PC-3 (cell line): ENCODE data around the gene ELOVL5. TPM values are rescaled to one million over a fixed set of nuclear protein-coding genes. Genes with fewer than 3 reads are reported as not detected.

Source experiments
- ATAC-seq: fragments of 200-7000 bp; cut with Tn5 transposase; 2 replicates; pipeline ENCODE4 v1.9.1; 2020; ENCODE audit warnings: mild to moderate bottlenecking, moderate library complexity
- BruUV-seq: library from RNA; stranded (reverse); fragments of 400-500 nt; replicated peaks from 2 replicates; lab custom pipeline; 2021; lab: Mats Ljungman, UMichigan
- CTCF ChIA-PET: fragments of 300-600 bp; sonication (Branson Sonifier 250); formaldehyde crosslinking; loops from one replicate; lab custom pipeline; 2022; ENCODE audit warnings: antibody characterized with exemption; lab: Charles Lee
- POLR2A ChIA-PET: fragments of 300-600 bp; sonication (Branson Sonifier 250); formaldehyde crosslinking; loops from one replicate; lab custom pipeline; 2022; ENCODE audit warnings: antibody characterized with exemption; ENCODE audit not compliant: unreplicated experiment; lab: Charles Lee
- DNase-seq: peaks from one replicate; pipeline ENCODE4 v3.0.0-alpha.2; 2015
- H2AFZ ChIP-seq: fragments of 300-600 bp; sonication (generic); 2 replicates; pipeline ENCODE4 v1.6.0; 2016; ENCODE audit warnings: antibody characterized with exemption, low read length
- H3F3A ChIP-seq: fragments of 300-600 bp; sonication (generic); one replicate; pipeline ENCODE4 v1.6.0; 2017; ENCODE audit warnings: antibody characterized with exemption, low read length, control low read depth, mild to moderate bottlenecking; ENCODE audit not compliant: unreplicated experiment
- H3K27ac ChIP-seq: fragments of 300-600 bp; sonication (generic); 2 replicates; pipeline ENCODE4 v1.5.1; 2016; ENCODE audit warnings: mild to moderate bottlenecking, low read length
- H3K27me3 ChIP-seq: fragments of 300-600 bp; sonication (generic); 2 replicates; pipeline ENCODE4 v1.6.1; 2016; ENCODE audit warnings: low read length, mixed read lengths
- H3K36me3 ChIP-seq: fragments of 300-600 bp; sonication (generic); 2 replicates; pipeline ENCODE4 v1.6.1; 2016; ENCODE audit warnings: low read depth, mixed run types, low read length, mixed read lengths
- H3K4me1 ChIP-seq: fragments of 300-600 bp; sonication (generic); 2 replicates; pipeline ENCODE4 v1.5.1; 2016; ENCODE audit warnings: low read length; ENCODE audit not compliant: insufficient read depth
- H3K4me2 ChIP-seq: fragments of 300-600 bp; sonication (generic); 2 replicates; pipeline ENCODE4 v1.6.0; 2016; ENCODE audit warnings: low read length
- H3K4me3 ChIP-seq: fragments of 300-600 bp; sonication (generic); 2 replicates; pipeline ENCODE4 v1.5.1; 2016; ENCODE audit warnings: mild to moderate bottlenecking, low read length, mixed read lengths
- H3K79me2 ChIP-seq: fragments of 300-600 bp; sonication (generic); 2 replicates; pipeline ENCODE4 v1.6.1; 2017; ENCODE audit warnings: low read length, mixed read lengths
- H3K9ac ChIP-seq: fragments of 300-600 bp; sonication (generic); 2 replicates; pipeline ENCODE4 v1.6.0; 2016; ENCODE audit warnings: mild to moderate bottlenecking, low read length
- H3K9me2 ChIP-seq: fragments of 300-600 bp; sonication (generic); replicated peaks from 2 replicates; pipeline ENCODE4 v1.6.1; 2016; ENCODE audit warnings: mixed run types, low read length, mixed read lengths
- H3K9me3 ChIP-seq: fragments of 300-600 bp; sonication (generic); 2 replicates; pipeline ENCODE4 v1.6.1; 2016; ENCODE audit warnings: low read length, mixed read lengths
- H4K20me1 ChIP-seq: fragments of 300-600 bp; sonication (generic); 2 replicates; pipeline ENCODE4 v1.6.1; 2016; ENCODE audit warnings: low read length, mixed read lengths
- EZH2 ChIP-seq: fragments of 300-600 bp; sonication (generic); IDR thresholded peaks from one replicate; pipeline ENCODE4 v1.6.1; 2017; ENCODE audit warnings: antibody characterized with exemption, mild to moderate bottlenecking, low read length; ENCODE audit not compliant: unreplicated experiment
- EZH2phosphoT487 ChIP-seq: fragments of 300-600 bp; sonication (generic); IDR thresholded peaks from 2 replicates; pipeline ENCODE4 v1.6.1; 2018; ENCODE audit warnings: mild to moderate bottlenecking, antibody characterized with exemption, low read length, borderline replicate concordance
- intact Hi-C: fragments of 100-400 bp; cut with micrococcal nuclease; formaldehyde crosslinking; loops from 2 replicates; pipeline ENCODE4 v1.9.0; 2023
- total RNA-seq: library from RNA; depleted of rRNA; stranded (reverse); fragments of >200 nt; gene quantifications from 2 replicates; pipeline ENCODE4 v1.2.3, GENCODE V29; 2014
- TF ChIP-seq, protein P1 (sequence below): fragments of 300-600 bp; sonication (generic); conservative IDR thresholded peaks from 2 replicates; pipeline ENCODE4 v1.5.1; 2017; ENCODE audit warnings: antibody characterized with exemption, low read depth, mild to moderate bottlenecking, low read length

Gene ELOVL5
- total RNA-seq, 1 experiment from 2014 or later: 62.7 TPM

DNA sequence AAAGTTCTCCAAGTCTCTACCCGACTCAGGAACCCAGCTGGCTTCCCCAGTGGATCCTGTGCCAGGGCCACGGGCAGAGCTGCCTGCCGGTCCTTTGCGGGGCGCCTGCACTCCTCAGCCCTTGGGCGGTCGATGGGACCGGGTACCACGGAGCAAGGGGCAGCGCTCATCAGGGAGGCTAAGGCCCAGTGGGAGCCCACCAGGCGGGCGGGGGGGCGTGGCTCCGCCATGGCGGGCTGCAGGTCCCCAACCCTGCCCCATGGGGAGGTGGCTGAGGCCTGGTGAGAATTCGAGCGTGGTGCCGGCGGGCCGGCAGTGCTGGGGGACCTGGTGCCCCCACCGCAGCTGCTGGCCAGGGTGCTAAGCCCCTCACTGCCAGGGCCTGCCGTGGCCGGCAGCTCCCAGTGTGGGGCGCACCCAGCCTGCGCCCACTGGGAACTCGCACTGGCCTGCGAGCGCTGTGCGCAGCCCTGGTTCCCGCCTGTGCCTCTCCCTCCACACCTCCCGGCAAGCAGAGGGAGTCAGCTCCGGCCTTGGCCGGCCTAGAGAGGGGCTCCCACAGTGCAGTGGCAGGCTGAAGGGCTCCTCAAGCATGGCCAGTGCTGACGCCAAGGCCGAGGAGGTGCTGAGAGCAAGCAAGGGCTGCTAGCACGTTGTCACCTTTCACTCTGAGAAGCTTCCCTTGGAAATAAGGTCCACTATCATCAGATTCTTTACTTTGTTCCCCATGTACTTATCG is 14.8 kb upstream of the ELOVL5 start:
- ChIA-PET POLR2A (no interaction called here), CTCF (no interaction called here)
- Histone ChIP-seq H3K9ac (no peak overlapping the region), H3K4me1 (peaks cover 30% of the 10 kb centered on the region), H3K27me3 (no peaks in the 10 kb centered on the region), H3K4me2 (no peak overlapping the region), H3K27ac (no peak overlapping the region), H3K4me3 (no peak overlapping the region), H3F3A (no peaks in the 10 kb centered on the region), H4K20me1 (no peaks in the 10 kb centered on the region), H3K9me3 (no peaks in the 10 kb centered on the region), H3K9me2 (no peaks in the 10 kb centered on the region), H3K36me3 (no peaks in the 10 kb centered on the region), H3K79me2 (no peaks in the 10 kb centered on the region), H2AFZ (no peak overlapping the region)
- no TSS peak for BruUV-seq
- intact Hi-C loops: no loop called here
- TF ChIP-seq EZH2 (no peak), EZH2phosphoT487 (no peak)
- TF ChIP-seq, protein P1, sequence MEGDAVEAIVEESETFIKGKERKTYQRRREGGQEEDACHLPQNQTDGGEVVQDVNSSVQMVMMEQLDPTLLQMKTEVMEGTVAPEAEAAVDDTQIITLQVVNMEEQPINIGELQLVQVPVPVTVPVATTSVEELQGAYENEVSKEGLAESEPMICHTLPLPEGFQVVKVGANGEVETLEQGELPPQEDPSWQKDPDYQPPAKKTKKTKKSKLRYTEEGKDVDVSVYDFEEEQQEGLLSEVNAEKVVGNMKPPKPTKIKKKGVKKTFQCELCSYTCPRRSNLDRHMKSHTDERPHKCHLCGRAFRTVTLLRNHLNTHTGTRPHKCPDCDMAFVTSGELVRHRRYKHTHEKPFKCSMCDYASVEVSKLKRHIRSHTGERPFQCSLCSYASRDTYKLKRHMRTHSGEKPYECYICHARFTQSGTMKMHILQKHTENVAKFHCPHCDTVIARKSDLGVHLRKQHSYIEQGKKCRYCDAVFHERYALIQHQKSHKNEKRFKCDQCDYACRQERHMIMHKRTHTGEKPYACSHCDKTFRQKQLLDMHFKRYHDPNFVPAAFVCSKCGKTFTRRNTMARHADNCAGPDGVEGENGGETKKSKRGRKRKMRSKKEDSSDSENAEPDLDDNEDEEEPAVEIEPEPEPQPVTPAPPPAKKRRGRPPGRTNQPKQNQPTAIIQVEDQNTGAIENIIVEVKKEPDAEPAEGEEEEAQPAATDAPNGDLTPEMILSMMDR: no peak
- DNase-seq (no peak), ATAC-seq (no peak)

DNA sequence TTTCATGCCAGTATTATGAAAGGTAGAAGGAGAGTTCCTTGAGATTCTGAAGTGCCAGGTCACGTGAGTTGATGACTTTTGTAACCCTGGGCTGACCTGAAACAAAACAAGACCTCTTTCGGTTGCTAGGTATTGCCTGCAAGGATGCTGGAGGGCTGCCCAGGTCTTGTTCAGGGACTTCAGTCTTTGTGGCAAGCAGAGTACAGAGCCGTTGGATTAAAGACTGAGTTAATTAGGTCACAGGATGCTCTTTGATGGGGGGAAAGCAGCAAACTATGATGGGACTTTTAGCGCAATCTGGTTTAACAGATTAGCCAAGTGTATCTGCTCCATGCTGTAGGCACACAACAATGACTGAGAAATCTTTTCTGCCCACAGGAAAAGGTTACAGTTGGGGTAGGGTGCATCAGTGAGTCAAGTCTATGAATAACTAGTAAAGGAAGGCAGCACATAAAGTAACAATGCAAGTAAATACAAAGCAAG is 12.8 kb upstream of the ELOVL5 start:
- intact Hi-C loops: no loop called here
- no peaks in the 10 kb centered on the region for H3K36me3 ChIP-seq
- DNase-seq (peak; percentile 55), ATAC-seq (peak; percentile 10; the same call in 1 of the 2 replicates)
- TF ChIP-seq, protein P1: no peak
- no peaks in the 10 kb centered on the region for H3K9me2 ChIP-seq
- H3K79me2 ChIP-seq: no peaks in the 10 kb centered on the region
- POLR2A ChIA-PET: no interaction called here
- CTCF ChIA-PET: no interaction called here
- no peaks in the 10 kb centered on the region for H3K9me3 ChIP-seq
- no peak overlapping the region for H3K4me2 ChIP-seq
- 0 out of 2 replicates have a peak overlapping the region, but pooled peaks have one; percentile 10 for H3K27ac ChIP-seq
- H2AFZ ChIP-seq: 0 out of 2 replicates have a peak overlapping the region, but pooled peaks have one; percentile 9
- no peaks in the 10 kb centered on the region for H4K20me1 ChIP-seq
- H3F3A ChIP-seq: no peaks in the 10 kb centered on the region
- no peaks in the 10 kb centered on the region for H3K27me3 ChIP-seq
- H3K4me3 ChIP-seq: no peak overlapping the region
- BruUV-seq: no TSS peak
- H3K9ac ChIP-seq: no peak overlapping the region
- peaks cover 42% of the 10 kb centered on the region for H3K4me1 ChIP-seq
